ENCODE results near the gene DISP3. TPM values are rescaled to one million over a fixed set of nuclear protein-coding genes. Genes with fewer than 3 reads are reported as not detected.

The DISP3 gene
- total RNA-seq, 1 donor from 2014 or later, result 0.42 TPM

DNA sequence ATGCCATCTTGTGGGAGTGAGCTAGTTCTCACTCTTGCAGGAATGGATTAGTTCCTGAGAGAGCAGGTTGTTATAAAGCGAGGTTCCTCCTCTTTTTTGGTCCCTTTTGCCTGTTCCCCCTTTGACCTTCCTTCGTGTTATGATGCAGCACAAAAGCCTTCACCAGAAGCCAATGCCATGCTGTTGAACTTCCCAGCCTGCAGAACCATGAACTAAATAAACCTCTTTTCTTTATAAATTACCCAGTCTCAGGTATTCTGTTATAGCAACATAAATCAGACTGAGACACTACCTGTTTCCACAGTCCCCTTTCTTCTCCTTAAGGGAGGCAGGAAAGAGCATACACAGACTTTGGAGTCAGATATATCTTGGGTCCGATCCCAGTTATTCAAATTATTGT lies 25.6 kb downstream of the DISP3 start:
- Mint-ChIP-seq H3K36me3 (ENCODE audit: low read depth) (peaks cover 6% of the 10 kb centered on the region), H3K4me3 (no peak overlapping the region), H3K4me1 (no peaks in the 10 kb centered on the region), H3K9me3 (peaks cover 37% of the 10 kb centered on the region), H3K27ac (no peak overlapping the region), H3K27me3 (peaks cover 13% of the 10 kb centered on the region)
- ATAC-seq (ENCODE audit: low read depth), result no peak
- no peak for DNase-seq
- ChIA-PET CTCF (no interaction called here), POLR2A (interaction anchor here (0.6 kb wide), 1 partner anchor 139 kb away, joined by 3 read pairs; no protein-coding TSS in a partner anchor)
- intact Hi-C loops (cut with micrococcal nuclease), result no loop called here
- TF ChIP-seq, protein P1, sequence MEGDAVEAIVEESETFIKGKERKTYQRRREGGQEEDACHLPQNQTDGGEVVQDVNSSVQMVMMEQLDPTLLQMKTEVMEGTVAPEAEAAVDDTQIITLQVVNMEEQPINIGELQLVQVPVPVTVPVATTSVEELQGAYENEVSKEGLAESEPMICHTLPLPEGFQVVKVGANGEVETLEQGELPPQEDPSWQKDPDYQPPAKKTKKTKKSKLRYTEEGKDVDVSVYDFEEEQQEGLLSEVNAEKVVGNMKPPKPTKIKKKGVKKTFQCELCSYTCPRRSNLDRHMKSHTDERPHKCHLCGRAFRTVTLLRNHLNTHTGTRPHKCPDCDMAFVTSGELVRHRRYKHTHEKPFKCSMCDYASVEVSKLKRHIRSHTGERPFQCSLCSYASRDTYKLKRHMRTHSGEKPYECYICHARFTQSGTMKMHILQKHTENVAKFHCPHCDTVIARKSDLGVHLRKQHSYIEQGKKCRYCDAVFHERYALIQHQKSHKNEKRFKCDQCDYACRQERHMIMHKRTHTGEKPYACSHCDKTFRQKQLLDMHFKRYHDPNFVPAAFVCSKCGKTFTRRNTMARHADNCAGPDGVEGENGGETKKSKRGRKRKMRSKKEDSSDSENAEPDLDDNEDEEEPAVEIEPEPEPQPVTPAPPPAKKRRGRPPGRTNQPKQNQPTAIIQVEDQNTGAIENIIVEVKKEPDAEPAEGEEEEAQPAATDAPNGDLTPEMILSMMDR (IDR thresholded peaks at IDR 0.05), result no peak

DNA sequence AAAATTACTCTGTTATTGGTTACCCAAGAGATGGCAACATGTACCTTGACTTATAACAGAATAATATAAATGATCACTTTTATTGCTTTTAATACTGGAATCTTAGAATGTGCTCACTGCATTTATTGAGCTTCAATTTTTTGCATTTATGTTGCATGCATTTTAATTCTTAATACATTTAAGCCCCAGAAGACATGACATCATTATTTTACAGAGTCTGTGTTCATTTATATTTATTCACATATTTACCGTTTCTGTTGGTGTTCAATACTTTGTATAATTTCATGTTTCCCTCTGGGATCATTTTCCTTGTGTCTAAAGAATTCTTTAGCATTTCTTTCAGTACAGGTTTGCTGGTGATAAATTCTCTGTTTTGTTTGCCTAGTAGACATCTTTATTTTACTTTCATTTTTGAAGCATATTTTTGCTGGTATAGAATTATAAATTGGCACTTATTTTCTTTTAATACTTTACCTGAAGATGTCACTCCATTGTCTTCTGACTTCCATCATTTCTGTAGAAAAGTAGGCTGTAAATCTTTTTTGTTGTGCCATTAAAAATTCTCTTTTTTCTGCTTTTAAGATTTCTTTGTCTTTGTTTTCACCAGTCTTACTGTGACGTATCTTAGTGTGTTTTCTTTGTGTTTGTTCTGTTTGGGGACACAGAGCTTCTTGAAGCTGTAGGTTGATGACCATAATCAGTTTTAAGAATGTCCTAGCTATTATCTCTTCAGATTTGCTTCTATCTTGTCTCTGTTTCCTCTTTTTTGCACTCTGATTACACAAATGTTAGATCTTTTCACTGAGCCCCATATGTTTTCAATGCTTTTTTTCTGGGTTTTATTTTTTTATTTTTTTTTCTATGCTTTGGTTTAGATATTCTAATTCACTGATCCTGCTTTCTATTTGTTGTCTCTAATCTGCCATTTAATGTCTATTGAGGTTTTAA lies 26.9 kb downstream of the DISP3 start:
- no peak overlapping the region for H3K4me3 Mint-ChIP-seq

DNA sequence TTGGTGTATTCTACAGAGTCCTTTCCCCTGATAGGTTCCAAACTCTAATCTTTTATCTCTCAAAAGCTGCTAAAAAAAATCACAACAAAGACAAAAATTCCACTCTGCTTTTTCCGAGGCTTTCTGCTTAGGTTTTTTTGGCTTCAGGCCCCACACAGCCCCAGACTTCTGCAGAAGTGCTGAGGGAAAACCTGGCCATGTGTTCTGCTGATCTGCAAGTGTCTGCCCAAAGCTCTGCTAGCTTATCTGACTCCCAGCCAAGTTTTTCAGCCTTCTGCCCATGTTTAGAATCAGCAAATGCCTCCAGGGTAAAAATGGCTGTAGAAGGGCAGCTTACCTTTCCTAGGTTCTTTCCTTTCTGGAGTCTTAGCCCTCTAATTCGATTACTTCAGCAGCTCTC lies 28.4 kb downstream of the DISP3 start:
- no peak overlapping the region for H3K27ac Mint-ChIP-seq
- H3K27me3 Mint-ChIP-seq, result peaks cover 6% of the 10 kb centered on the region
- ChIA-PET POLR2A (no interaction called here), CTCF (no interaction called here)
- no peaks in the 10 kb centered on the region for H3K4me1 Mint-ChIP-seq
- ATAC-seq (ENCODE audit: low read depth) (no peak), DNase-seq (no peak)
- H3K4me3 Mint-ChIP-seq, result no peak overlapping the region
- TF ChIP-seq, protein P1 (IDR thresholded peaks at IDR 0.05), result no peak
- H3K9me3 Mint-ChIP-seq, result peaks cover 34% of the 10 kb centered on the region
- H3K36me3 Mint-ChIP-seq (ENCODE audit: low read depth), result peaks cover 6% of the 10 kb centered on the region
- intact Hi-C loops (cut with micrococcal nuclease), result no loop called here

More for the DNA sequence above, 26.9 kb downstream of the DISP3 start:
- ATAC-seq (ENCODE audit: low read depth) (no peak), DNase-seq (no peak)
- Mint-ChIP-seq H3K4me1 (no peaks in the 10 kb centered on the region), H3K27ac (no peak overlapping the region), H3K36me3 (ENCODE audit: low read depth) (peaks cover 6% of the 10 kb centered on the region), H3K9me3 (peaks cover 37% of the 10 kb centered on the region), H3K27me3 (peaks cover 7% of the 10 kb centered on the region)
- intact Hi-C loops (cut with micrococcal nuclease), result no loop called here
- ChIA-PET CTCF (no interaction called here), POLR2A (no interaction called here)
- TF ChIP-seq, protein P1 (IDR thresholded peaks at IDR 0.05), result no peak

DNA sequence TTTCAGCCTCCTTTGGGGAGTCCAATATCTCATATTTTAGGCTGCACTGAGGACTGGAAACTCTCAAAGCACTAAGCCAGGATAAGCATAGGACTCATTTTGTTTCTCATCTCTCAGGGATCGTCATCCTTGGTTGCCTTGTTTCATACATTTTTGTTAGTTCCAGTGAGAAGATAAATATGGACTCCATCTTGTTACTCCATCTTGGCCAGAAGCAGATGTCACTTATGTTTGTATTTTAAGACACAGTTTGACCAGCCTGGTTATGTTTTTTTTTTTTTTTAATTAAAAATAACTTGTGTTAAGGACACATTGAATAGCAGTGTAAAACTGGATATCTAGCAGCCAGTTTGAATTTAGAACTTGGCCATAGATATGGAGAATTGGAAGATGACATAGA lies 34.7 kb downstream of the DISP3 start:
- TF ChIP-seq, protein P1 (IDR thresholded peaks at IDR 0.05), result no peak
- H3K4me3 Mint-ChIP-seq, result no peak overlapping the region
- ChIA-PET CTCF (no interaction called here), POLR2A (no interaction called here)
- DNase-seq (no peak), ATAC-seq (ENCODE audit: low read depth) (no peak)
- H3K9me3 Mint-ChIP-seq, result peaks cover 15% of the 10 kb centered on the region
- intact Hi-C loops (cut with micrococcal nuclease), result no loop called here
- no peaks in the 10 kb centered on the region for H3K4me1 Mint-ChIP-seq
- H3K27ac Mint-ChIP-seq, result no peak overlapping the region
- no peaks in the 10 kb centered on the region for H3K36me3 Mint-ChIP-seq (ENCODE audit: low read depth)
- peaks cover 6% of the 10 kb centered on the region for H3K27me3 Mint-ChIP-seq

DNA sequence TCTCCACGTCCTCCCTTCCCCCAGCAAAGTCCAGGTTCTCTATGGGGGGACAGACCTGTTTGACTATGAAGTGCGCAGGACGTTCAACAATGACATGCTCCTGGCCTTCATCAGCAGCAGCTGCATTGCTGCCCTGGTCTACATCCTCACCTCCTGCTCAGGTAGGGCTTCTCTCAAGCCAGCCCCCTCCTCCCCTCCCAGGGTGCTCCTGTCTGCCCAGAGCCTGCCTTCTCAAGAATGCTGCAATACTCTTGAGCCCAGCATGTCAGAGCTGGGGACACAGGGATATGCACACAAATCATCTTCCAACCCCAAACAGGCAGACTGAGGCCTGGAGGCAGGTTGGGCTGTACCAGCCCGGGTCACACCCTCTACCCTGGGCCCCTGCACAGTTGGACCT lies 35.4 kb downstream of the DISP3 start:
- H3K27me3 Mint-ChIP-seq, result peaks cover 6% of the 10 kb centered on the region
- H3K4me1 Mint-ChIP-seq, result no peaks in the 10 kb centered on the region
- DNase-seq (no peak), ATAC-seq (ENCODE audit: low read depth) (no peak)
- H3K36me3 Mint-ChIP-seq (ENCODE audit: low read depth), result no peaks in the 10 kb centered on the region
- H3K4me3 Mint-ChIP-seq, result no peak overlapping the region
- intact Hi-C loops (cut with micrococcal nuclease), result no loop called here
- POLR2A ChIA-PET, result no interaction called here
- H3K9me3 Mint-ChIP-seq, result peaks cover 11% of the 10 kb centered on the region
- H3K27ac Mint-ChIP-seq, result no peak overlapping the region
- TF ChIP-seq, protein P1 (IDR thresholded peaks at IDR 0.05), result no peak
- CTCF ChIA-PET, result no interaction called here

Measured in activated B cell treated with CpG ODN at 0.5 μM for 24 hours (primary cell).